K562 (cell line): ENCODE results near the gene PAFAH1B1. TPM values are rescaled to one million over a fixed set of nuclear protein-coding genes. Genes with fewer than 3 reads are reported as not detected.
A peak's percentile ranks its signal among the peaks of the same experiment; 100 is the strongest.

ENCODE experiments used
- JUN ChIP-seq, 2 experiments: sonication (generic) in 1 of 2; formaldehyde crosslinking in 1 of 2; IDR thresholded peaks; 2 replicates each; pipeline versions ENCODE4 v1.6.1 to v1.8.0; 2012 to 2022; ENCODE audit warnings: borderline replicate concordance in 2 of 2, mild to moderate bottlenecking in 2 of 2, improper control_type of control experiment in 1 of 2, low read depth in 1 of 2, low read length in 1 of 2, missing genetic modification reagents in 1 of 2
- NEUROD1 ChIP-seq: fragments of 150-350 bp; IDR thresholded peaks from 2 replicates; pipeline ENCODE4 v1.6.1; 2014; ENCODE audit warnings: borderline replicate concordance, low read length, low read depth; ENCODE audit not compliant: partially characterized antibody
- polyA plus RNA-seq, 8 experiments: library from polyadenylated mRNA; depleted of rRNA in 4 of 8; stranded (reverse) in 5 of 8; unstranded in 3 of 8; fragments of >200 nt; fragmentation: Nextera tagmentation in 2 of 8; fragmentation: Illumina TruSeq in 1 of 8; extraction: Ambion mirVana in 2 of 8; extraction: Trizol in 1 of 8; gene quantifications; 2 replicates each; pipeline versions ENCODE4 v1.2.1 to v1.2.3, GENCODE V29; 2011 to 2014; ENCODE audit warnings: inconsistent platforms in 1 of 8, missing spikeins in 1 of 8
- total RNA-seq, 7 experiments: library from RNA; depleted of rRNA in 6 of 7; stranded (reverse); fragments of >200 nt in 6 of 7; fragmentation: Illumina TruSeq in 2 of 7; extraction: Trizol in 2 of 7; gene quantifications; 2 replicates each; pipeline versions ENCODE4 v1.2.1 to v1.2.3, GENCODE V29; 2011 to 2021; ENCODE audit warnings: low replicate concordance in 1 of 7
- TF ChIP-seq, protein P1 (sequence below): fragments of 450-650 bp; IDR thresholded peaks from 2 replicates; pipeline ENCODE4 v1.6.1; 2016; ENCODE audit warnings: mild to moderate bottlenecking, moderate library complexity
- TF ChIP-seq, protein P2 (sequence below): sonication (generic); formaldehyde crosslinking; IDR thresholded peaks from 2 replicates; pipeline ENCODE4 v1.8.1; 2023; ENCODE audit warnings: mild to moderate bottlenecking, missing genetic modification reagents
- TF ChIP-seq, protein P3 (sequence below): sonication (generic); formaldehyde crosslinking; IDR thresholded peaks from 2 replicates; pipeline ENCODE4 v1.8.0; 2022; ENCODE audit warnings: mild to moderate bottlenecking, missing genetic modification reagents

Gene PAFAH1B1
- total and polyA plus RNA-seq, 9 of the 15 experiments (the other 6 are each of a cell fraction or from before 2014, with no cell fraction given): 23.3 to 66.4 (median 40.2) TPM

DNA sequence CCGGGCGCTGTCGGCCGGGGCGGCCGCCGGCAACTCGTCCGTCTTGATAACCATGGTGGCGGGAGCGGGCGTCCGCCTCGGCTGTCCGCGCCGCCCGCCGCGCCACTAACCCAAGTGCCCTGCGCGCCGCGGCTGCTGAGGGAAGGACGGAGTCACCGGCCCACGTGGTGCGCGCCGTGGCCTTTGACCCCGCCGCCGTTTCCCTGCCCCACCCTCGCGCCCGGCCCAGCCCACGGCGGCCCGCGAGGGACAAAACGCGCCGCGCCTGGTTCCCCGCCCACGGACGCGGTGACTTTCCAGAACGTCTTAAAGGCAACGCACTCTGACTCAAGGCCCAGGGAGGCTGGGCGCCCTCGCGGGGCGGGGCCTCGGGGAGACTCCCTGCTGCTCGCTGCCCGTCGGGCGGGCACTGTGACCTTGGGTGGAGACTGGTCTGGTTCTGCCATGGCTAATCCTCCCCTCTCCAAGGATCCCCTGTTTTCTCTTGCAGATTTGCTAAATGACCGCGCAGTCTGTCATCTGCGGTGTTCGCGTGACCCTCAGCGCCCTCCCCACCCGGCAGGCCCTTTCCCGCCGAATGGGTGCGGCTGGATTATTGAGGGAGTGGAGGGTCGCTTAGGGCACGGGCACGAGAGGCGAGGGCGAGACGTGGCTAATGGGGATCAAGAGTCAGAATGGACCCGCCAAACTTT lies 118.3 kb downstream of the PAFAH1B1 start, which contains the start of gene CLUH (continued):
- TF ChIP-seq, protein P1, sequence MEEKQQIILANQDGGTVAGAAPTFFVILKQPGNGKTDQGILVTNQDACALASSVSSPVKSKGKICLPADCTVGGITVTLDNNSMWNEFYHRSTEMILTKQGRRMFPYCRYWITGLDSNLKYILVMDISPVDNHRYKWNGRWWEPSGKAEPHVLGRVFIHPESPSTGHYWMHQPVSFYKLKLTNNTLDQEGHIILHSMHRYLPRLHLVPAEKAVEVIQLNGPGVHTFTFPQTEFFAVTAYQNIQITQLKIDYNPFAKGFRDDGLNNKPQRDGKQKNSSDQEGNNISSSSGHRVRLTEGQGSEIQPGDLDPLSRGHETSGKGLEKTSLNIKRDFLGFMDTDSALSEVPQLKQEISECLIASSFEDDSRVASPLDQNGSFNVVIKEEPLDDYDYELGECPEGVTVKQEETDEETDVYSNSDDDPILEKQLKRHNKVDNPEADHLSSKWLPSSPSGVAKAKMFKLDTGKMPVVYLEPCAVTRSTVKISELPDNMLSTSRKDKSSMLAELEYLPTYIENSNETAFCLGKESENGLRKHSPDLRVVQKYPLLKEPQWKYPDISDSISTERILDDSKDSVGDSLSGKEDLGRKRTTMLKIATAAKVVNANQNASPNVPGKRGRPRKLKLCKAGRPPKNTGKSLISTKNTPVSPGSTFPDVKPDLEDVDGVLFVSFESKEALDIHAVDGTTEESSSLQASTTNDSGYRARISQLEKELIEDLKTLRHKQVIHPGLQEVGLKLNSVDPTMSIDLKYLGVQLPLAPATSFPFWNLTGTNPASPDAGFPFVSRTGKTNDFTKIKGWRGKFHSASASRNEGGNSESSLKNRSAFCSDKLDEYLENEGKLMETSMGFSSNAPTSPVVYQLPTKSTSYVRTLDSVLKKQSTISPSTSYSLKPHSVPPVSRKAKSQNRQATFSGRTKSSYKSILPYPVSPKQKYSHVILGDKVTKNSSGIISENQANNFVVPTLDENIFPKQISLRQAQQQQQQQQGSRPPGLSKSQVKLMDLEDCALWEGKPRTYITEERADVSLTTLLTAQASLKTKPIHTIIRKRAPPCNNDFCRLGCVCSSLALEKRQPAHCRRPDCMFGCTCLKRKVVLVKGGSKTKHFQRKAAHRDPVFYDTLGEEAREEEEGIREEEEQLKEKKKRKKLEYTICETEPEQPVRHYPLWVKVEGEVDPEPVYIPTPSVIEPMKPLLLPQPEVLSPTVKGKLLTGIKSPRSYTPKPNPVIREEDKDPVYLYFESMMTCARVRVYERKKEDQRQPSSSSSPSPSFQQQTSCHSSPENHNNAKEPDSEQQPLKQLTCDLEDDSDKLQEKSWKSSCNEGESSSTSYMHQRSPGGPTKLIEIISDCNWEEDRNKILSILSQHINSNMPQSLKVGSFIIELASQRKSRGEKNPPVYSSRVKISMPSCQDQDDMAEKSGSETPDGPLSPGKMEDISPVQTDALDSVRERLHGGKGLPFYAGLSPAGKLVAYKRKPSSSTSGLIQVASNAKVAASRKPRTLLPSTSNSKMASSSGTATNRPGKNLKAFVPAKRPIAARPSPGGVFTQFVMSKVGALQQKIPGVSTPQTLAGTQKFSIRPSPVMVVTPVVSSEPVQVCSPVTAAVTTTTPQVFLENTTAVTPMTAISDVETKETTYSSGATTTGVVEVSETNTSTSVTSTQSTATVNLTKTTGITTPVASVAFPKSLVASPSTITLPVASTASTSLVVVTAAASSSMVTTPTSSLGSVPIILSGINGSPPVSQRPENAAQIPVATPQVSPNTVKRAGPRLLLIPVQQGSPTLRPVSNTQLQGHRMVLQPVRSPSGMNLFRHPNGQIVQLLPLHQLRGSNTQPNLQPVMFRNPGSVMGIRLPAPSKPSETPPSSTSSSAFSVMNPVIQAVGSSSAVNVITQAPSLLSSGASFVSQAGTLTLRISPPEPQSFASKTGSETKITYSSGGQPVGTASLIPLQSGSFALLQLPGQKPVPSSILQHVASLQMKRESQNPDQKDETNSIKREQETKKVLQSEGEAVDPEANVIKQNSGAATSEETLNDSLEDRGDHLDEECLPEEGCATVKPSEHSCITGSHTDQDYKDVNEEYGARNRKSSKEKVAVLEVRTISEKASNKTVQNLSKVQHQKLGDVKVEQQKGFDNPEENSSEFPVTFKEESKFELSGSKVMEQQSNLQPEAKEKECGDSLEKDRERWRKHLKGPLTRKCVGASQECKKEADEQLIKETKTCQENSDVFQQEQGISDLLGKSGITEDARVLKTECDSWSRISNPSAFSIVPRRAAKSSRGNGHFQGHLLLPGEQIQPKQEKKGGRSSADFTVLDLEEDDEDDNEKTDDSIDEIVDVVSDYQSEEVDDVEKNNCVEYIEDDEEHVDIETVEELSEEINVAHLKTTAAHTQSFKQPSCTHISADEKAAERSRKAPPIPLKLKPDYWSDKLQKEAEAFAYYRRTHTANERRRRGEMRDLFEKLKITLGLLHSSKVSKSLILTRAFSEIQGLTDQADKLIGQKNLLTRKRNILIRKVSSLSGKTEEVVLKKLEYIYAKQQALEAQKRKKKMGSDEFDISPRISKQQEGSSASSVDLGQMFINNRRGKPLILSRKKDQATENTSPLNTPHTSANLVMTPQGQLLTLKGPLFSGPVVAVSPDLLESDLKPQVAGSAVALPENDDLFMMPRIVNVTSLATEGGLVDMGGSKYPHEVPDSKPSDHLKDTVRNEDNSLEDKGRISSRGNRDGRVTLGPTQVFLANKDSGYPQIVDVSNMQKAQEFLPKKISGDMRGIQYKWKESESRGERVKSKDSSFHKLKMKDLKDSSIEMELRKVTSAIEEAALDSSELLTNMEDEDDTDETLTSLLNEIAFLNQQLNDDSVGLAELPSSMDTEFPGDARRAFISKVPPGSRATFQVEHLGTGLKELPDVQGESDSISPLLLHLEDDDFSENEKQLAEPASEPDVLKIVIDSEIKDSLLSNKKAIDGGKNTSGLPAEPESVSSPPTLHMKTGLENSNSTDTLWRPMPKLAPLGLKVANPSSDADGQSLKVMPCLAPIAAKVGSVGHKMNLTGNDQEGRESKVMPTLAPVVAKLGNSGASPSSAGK: peak; percentile 89
- TF ChIP-seq JUN (IDR thresholded peaks at IDR 0.05; ENCODE audit: borderline replicate concordance, low read depth, low read length) (peak; percentile 65; the same call in 1 of the 2 replicates), JUN (CRISPR knock-in tag; IDR thresholded peaks at IDR 0.05; ENCODE audit: borderline replicate concordance) (no peak), NEUROD1 (peak; percentile 93)
- TF ChIP-seq, protein P2, sequence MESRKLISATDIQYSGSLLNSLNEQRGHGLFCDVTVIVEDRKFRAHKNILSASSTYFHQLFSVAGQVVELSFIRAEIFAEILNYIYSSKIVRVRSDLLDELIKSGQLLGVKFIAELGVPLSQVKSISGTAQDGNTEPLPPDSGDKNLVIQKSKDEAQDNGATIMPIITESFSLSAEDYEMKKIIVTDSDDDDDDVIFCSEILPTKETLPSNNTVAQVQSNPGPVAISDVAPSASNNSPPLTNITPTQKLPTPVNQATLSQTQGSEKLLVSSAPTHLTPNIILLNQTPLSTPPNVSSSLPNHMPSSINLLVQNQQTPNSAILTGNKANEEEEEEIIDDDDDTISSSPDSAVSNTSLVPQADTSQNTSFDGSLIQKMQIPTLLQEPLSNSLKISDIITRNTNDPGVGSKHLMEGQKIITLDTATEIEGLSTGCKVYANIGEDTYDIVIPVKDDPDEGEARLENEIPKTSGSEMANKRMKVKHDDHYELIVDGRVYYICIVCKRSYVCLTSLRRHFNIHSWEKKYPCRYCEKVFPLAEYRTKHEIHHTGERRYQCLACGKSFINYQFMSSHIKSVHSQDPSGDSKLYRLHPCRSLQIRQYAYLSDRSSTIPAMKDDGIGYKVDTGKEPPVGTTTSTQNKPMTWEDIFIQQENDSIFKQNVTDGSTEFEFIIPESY: no peak
- TF ChIP-seq, protein P3, sequence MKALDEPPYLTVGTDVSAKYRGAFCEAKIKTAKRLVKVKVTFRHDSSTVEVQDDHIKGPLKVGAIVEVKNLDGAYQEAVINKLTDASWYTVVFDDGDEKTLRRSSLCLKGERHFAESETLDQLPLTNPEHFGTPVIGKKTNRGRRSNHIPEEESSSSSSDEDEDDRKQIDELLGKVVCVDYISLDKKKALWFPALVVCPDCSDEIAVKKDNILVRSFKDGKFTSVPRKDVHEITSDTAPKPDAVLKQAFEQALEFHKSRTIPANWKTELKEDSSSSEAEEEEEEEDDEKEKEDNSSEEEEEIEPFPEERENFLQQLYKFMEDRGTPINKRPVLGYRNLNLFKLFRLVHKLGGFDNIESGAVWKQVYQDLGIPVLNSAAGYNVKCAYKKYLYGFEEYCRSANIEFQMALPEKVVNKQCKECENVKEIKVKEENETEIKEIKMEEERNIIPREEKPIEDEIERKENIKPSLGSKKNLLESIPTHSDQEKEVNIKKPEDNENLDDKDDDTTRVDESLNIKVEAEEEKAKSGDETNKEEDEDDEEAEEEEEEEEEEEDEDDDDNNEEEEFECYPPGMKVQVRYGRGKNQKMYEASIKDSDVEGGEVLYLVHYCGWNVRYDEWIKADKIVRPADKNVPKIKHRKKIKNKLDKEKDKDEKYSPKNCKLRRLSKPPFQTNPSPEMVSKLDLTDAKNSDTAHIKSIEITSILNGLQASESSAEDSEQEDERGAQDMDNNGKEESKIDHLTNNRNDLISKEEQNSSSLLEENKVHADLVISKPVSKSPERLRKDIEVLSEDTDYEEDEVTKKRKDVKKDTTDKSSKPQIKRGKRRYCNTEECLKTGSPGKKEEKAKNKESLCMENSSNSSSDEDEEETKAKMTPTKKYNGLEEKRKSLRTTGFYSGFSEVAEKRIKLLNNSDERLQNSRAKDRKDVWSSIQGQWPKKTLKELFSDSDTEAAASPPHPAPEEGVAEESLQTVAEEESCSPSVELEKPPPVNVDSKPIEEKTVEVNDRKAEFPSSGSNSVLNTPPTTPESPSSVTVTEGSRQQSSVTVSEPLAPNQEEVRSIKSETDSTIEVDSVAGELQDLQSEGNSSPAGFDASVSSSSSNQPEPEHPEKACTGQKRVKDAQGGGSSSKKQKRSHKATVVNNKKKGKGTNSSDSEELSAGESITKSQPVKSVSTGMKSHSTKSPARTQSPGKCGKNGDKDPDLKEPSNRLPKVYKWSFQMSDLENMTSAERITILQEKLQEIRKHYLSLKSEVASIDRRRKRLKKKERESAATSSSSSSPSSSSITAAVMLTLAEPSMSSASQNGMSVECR (CRISPR knock-in tag): peak; percentile 92
